Transverse colon (tissue), 3 donors: ENCODE measurements around the gene KRTAP10-5.

Experiments
- CTCF ChIP-seq, 5 experiments: fragments of 200-600 bp in 3 of 5; fragments of 450-650 bp in 2 of 5; sonication (generic) in 3 of 5; IDR thresholded peaks; 1 replicate in 2 of 5; 2 replicates in 3 of 5; pipeline ENCODE4 v1.5.1; 2016 to 2017; ENCODE audit warnings: antibody characterized with exemption in 5 of 5, inconsistent platforms in 3 of 5, mild to moderate bottlenecking in 2 of 5, moderate library complexity in 1 of 5
- POLR2A ChIP-seq: fragments of 450-650 bp; IDR thresholded peaks from one replicate; pipeline ENCODE4 v1.6.1; 2016; ENCODE audit warnings: antibody characterized with exemption, mild to moderate bottlenecking, moderate library complexity

GRCh38 chr21:44601596-44602462, 21.4 kb upstream of the KRTAP10-5 start:
- TF ChIP-seq POLR2A (no peak), CTCF (IDR thresholded peaks at IDR 0.05) (no peak)
